Loucy (cell line): ENCODE data around the gene UQCC2.
A peak's percentile ranks its signal among the peaks of the same experiment; 100 is the strongest.

Source experiments
- H2AFZ ChIP-seq: fragments of 200-600 bp; sonication (generic); 2 replicates; pipeline ENCODE4 v1.6.0; 2016; ENCODE audit warnings: antibody characterized with exemption, mild to moderate bottlenecking, low read length, moderate library complexity
- H3F3A ChIP-seq: fragments of 200-600 bp; 2 replicates; pipeline ENCODE4 v1.6.0; 2016; ENCODE audit warnings: antibody characterized with exemption, low read depth, mild to moderate bottlenecking
- H3K27me3 ChIP-seq: fragments of 200-600 bp; sonication (generic); 2 replicates; pipeline ENCODE4 v1.6.1; 2014; ENCODE audit warnings: low read length, mild to moderate bottlenecking; ENCODE audit not compliant: insufficient read depth, poor library complexity, severe bottlenecking
- H3K36me3 ChIP-seq: fragments of 200-600 bp; sonication (generic); 2 replicates; pipeline ENCODE4 v1.6.1; 2016; ENCODE audit warnings: low read length; ENCODE audit not compliant: insufficient read depth
- H3K4me1 ChIP-seq: fragments of 200-600 bp; sonication (generic); 2 replicates; pipeline ENCODE4 v1.5.1; 2014; ENCODE audit warnings: low read length, mild to moderate bottlenecking; ENCODE audit not compliant: insufficient read depth, poor library complexity, severe bottlenecking
- H3K4me2 ChIP-seq: fragments of 200-600 bp; sonication (generic); 2 replicates; pipeline ENCODE4 v1.6.0; 2014; ENCODE audit warnings: antibody characterized with exemption, low read length, low read depth, mild to moderate bottlenecking; ENCODE audit not compliant: poor library complexity, severe bottlenecking
- H3K4me3 ChIP-seq: fragments of 200-600 bp; sonication (generic); 2 replicates; pipeline ENCODE4 v1.5.1; 2014; ENCODE audit warnings: low read length, mild to moderate bottlenecking, mixed read lengths; ENCODE audit not compliant: poor library complexity, severe bottlenecking
- H3K79me2 ChIP-seq: fragments of 200-600 bp; sonication (generic); 2 replicates; pipeline ENCODE4 v1.6.1; 2014; ENCODE audit warnings: low read length; ENCODE audit not compliant: insufficient read depth
- H3K9ac ChIP-seq: fragments of 200-600 bp; sonication (generic); 2 replicates; pipeline ENCODE4 v1.6.0; 2014; ENCODE audit warnings: mild to moderate bottlenecking, low read depth, low read length, moderate library complexity; ENCODE audit not compliant: poor library complexity, severe bottlenecking
- H3K9me2 ChIP-seq: fragments of 200-600 bp; sonication (generic); replicated peaks from 2 replicates; pipeline ENCODE4 v1.6.1; 2016; ENCODE audit warnings: low read depth, low read length, mixed read lengths
- H3K9me3 ChIP-seq: fragments of 200-600 bp; sonication (generic); 2 replicates; pipeline ENCODE4 v1.6.1; 2014; ENCODE audit warnings: mild to moderate bottlenecking, antibody characterized with exemption, low read length, low read depth; ENCODE audit not compliant: insufficient read depth
- H4K20me1 ChIP-seq: fragments of 200-600 bp; sonication (generic); 2 replicates; pipeline ENCODE4 v1.6.0; 2014; ENCODE audit warnings: antibody characterized with exemption, low read length, mild to moderate bottlenecking; ENCODE audit not compliant: insufficient read depth, poor library complexity, severe bottlenecking
- EZH2phosphoT487 ChIP-seq: fragments of 200-600 bp; IDR thresholded peaks from 2 replicates; pipeline ENCODE4 v1.6.1; 2018; ENCODE audit warnings: antibody characterized with exemption, mild to moderate bottlenecking, moderate library complexity, borderline replicate concordance
- TF ChIP-seq, protein P1 (sequence below): fragments of 200-600 bp; sonication (generic); conservative IDR thresholded peaks from 2 replicates; pipeline ENCODE4 v1.5.1; 2014; ENCODE audit warnings: mild to moderate bottlenecking, antibody characterized with exemption, low read length

The UQCC2 gene

DNA sequence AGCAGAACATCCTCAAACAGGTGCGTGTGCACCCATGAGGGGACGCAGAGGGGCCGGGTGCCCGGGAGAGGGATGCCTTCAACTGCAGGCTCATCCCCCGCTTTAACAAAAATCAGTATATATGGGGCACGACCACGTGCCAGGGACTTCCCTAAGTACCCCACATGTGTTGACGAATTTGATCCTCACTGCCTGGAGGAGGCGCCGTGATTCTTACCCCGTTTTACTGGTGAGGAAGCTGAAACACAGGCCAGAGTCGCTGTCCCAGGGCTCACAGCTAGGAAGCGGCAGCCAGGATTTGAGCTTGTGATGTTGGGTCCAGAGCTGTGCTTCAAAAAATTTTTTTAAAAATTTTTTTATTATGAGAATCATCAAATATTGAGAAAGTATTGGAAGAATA, 45.5 kb downstream of the UQCC2 start:
- H3K4me1 ChIP-seq = no peaks in the 10 kb centered on the region
- no peak overlapping the region for H3K4me3 ChIP-seq
- H4K20me1 ChIP-seq = no peaks in the 10 kb centered on the region
- H3F3A ChIP-seq = no peaks in the 10 kb centered on the region
- peaks cover 23% of the 10 kb centered on the region; the same call in 1 of the 2 replicates for H3K36me3 ChIP-seq
- TF ChIP-seq, protein P1, sequence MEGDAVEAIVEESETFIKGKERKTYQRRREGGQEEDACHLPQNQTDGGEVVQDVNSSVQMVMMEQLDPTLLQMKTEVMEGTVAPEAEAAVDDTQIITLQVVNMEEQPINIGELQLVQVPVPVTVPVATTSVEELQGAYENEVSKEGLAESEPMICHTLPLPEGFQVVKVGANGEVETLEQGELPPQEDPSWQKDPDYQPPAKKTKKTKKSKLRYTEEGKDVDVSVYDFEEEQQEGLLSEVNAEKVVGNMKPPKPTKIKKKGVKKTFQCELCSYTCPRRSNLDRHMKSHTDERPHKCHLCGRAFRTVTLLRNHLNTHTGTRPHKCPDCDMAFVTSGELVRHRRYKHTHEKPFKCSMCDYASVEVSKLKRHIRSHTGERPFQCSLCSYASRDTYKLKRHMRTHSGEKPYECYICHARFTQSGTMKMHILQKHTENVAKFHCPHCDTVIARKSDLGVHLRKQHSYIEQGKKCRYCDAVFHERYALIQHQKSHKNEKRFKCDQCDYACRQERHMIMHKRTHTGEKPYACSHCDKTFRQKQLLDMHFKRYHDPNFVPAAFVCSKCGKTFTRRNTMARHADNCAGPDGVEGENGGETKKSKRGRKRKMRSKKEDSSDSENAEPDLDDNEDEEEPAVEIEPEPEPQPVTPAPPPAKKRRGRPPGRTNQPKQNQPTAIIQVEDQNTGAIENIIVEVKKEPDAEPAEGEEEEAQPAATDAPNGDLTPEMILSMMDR = peak; percentile 16; the same call in 1 of the 2 replicates
- TF ChIP-seq EZH2phosphoT487 = no peak
- H3K9me3 ChIP-seq = no peaks in the 10 kb centered on the region
- H3K9me2 ChIP-seq = no peaks in the 10 kb centered on the region
- H3K79me2 ChIP-seq = no peaks in the 10 kb centered on the region
- H2AFZ ChIP-seq = no peak overlapping the region
- no peak overlapping the region for H3K4me2 ChIP-seq
- no peaks in the 10 kb centered on the region for H3K27me3 ChIP-seq
- H3K9ac ChIP-seq = no peak overlapping the region

DNA sequence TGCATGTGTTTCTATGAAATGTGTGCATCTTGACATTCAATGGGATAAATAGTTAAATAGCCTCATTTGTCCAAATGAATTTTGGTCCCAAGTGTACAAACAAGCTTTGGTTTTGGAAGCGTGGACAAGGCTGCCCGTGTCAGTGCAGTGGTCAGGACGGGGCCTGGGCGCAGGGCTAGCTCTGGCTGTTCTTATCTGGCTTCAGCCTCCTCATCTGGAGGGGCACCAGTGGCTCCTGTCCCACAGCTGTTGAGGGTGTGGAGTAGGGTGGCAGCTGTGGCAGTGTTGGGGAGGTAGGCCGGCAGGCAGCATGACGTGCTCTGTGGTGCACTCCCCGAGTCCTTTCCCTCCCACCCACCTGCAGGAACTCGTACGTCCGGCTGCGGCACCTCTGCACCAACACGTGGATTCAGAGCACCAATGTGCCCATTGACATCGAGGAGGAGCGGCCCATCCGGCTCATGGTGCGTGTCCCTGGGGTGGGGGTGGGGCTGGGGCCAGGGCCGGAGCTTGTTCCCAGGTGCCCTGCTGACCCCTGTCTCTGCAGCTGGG, 46.9 kb downstream of the UQCC2 start:
- H2AFZ ChIP-seq = no peak overlapping the region
- peaks cover 11% of the 10 kb centered on the region; the same call in 1 of the 2 replicates for H3K36me3 ChIP-seq
- H3K4me1 ChIP-seq = no peaks in the 10 kb centered on the region
- H3K9me3 ChIP-seq = no peaks in the 10 kb centered on the region
- H3K9ac ChIP-seq = no peak overlapping the region
- H3K27me3 ChIP-seq = no peaks in the 10 kb centered on the region
- H3K4me2 ChIP-seq = no peak overlapping the region
- no peaks in the 10 kb centered on the region for H4K20me1 ChIP-seq
- no peaks in the 10 kb centered on the region for H3F3A ChIP-seq
- no peak overlapping the region for H3K4me3 ChIP-seq
- H3K79me2 ChIP-seq = no peaks in the 10 kb centered on the region
- TF ChIP-seq, protein P1 = no peak
- no peak for TF ChIP-seq EZH2phosphoT487
- no peaks in the 10 kb centered on the region for H3K9me2 ChIP-seq

DNA sequence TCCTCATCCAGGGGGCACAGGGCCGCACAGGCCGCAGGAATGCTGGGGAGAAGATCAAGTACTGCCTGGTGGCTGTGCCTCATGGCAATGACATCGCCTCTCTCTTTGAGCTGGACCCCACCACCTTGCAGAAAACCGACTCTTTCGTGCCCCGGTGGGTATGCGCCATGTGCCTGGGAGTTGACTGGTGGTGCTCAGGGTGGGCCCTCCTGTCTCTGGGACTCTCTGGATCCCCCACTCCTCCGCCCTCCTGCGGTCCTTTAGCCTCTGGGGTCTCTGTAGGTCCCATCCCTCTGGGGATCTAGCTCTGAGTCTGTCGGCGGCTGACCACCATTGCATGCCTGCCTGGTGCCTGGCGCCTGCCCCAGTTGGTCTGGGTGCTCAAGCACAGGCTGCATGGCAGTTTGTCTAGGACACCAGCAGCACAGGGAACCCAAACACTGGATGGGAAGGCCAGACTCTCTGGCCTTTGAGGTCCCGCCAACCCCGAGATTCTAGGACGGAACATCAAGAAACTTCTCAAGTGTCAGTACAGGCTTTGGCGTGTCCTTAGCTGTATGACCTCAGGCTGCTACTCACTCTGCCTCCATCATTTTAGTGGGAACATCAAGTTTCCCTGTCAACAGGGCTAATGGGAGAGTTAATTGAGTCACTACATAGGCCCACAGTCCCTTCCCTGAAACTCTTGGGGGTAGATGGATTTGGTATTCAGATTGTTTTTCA, 47.6 kb downstream of the UQCC2 start:
- Histone ChIP-seq H3F3A (no peaks in the 10 kb centered on the region), H3K4me1 (no peaks in the 10 kb centered on the region), H3K9ac (no peak overlapping the region), H3K27me3 (no peaks in the 10 kb centered on the region), H3K79me2 (no peaks in the 10 kb centered on the region), H3K4me2 (no peak overlapping the region), H3K9me2 (no peaks in the 10 kb centered on the region), H3K4me3 (no peak overlapping the region), H2AFZ (no peak overlapping the region), H3K9me3 (no peaks in the 10 kb centered on the region), H3K36me3 (peaks cover 15% of the 10 kb centered on the region; the same call in 1 of the 2 replicates), H4K20me1 (no peaks in the 10 kb centered on the region)
- TF ChIP-seq, protein P1 = no peak
- no peak for TF ChIP-seq EZH2phosphoT487
